GM19351 (cell line): ENCODE measurements around the gene PCID2.

Source experiments
- ATAC-seq: cut with Tn5 transposase; IDR thresholded peaks from one replicate; pipeline ENCODE4 v1.9.1; 2021; ENCODE audit warnings: mild to moderate bottlenecking, moderate library complexity; ENCODE audit not compliant: unreplicated experiment

PCID2 gene

DNA sequence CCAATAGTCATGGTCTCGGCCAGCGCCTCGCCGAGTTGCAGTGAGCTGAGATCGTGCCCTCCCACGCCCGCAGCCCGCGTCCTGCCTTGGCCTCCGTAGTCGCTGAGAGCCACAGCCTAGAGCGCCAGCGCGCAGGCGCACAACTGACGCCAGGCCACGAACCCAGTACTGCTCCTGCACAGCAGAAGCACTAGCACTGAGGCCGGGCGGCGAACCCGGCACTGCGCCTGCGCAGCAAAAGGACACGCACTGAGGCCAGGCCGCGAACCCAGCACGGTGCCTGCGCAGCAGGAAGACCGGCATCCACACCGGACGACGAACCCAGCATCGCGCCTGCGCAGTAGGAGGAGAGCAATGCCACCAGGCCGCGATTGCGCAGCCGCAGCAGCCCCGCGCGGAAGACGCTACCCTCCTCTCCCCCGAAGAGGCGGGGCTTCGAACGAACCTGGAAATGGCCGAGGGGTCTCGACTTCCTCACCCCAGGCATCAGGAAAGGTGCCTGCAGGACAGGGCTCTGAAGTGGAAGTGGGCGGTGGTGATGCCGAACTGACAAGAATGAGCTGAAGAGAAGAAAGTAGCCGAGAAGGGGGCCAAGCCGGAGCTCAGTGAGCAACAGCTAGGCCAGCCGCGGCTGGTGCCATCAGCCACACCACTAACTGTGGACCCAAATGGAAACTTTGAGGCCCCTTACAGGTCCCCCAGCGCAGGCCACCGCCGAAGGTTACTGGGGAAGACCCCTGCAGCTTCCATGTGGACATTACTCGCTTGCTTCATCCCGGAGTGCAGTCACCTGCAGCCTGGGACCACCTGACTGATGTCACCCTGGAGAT is 78.3 kb downstream of the PCID2 start:
- ATAC-seq, result no peak

DNA sequence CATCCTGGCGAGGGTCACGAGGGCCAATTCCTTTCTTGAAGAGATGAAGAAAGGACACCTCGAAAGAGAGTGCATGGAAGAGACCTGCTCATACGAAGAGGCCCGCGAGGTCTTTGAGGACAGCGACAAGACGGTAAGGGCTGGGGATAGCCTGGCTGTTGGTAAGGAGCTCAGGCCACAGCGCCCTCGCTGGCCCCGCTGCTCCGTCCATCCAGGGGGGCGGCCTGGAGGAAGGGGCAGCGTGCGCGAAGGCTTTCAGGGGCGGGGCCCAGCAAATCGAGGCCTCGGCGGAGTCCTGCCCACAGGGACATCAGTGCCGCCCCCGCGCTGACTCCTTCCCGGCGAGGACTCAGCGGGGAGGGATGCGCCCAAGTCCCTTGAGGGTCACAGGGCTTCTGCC is 79.0 kb downstream of the PCID2 start:
- no peak for ATAC-seq
